ENCODE data around the gene COL5A2.

DNA sequence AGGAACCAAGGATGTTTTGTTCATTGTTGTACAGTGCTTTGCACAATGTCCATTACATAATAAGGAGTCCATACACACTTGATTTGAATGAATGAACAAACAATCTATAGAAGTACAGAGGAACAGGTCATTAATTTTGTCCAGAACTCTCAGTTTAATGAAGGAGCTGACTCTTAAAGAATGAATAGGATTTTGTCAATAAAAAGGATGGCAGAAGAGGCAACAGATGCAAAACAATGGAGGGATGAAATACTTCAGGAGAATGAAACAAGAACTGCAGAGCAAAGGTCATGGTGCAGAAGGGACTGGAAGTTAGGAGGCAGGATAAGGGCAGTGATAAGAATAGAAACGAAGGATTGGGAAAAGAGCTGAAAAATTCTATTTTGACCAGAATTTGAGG is 28.7 kb upstream of the COL5A2 start:
- TF ChIP-seq, protein P1, sequence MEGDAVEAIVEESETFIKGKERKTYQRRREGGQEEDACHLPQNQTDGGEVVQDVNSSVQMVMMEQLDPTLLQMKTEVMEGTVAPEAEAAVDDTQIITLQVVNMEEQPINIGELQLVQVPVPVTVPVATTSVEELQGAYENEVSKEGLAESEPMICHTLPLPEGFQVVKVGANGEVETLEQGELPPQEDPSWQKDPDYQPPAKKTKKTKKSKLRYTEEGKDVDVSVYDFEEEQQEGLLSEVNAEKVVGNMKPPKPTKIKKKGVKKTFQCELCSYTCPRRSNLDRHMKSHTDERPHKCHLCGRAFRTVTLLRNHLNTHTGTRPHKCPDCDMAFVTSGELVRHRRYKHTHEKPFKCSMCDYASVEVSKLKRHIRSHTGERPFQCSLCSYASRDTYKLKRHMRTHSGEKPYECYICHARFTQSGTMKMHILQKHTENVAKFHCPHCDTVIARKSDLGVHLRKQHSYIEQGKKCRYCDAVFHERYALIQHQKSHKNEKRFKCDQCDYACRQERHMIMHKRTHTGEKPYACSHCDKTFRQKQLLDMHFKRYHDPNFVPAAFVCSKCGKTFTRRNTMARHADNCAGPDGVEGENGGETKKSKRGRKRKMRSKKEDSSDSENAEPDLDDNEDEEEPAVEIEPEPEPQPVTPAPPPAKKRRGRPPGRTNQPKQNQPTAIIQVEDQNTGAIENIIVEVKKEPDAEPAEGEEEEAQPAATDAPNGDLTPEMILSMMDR (conservative IDR thresholded peaks at IDR 0.05): no peak
- TF ChIP-seq ZFX (IDR thresholded peaks at IDR 0.05): no peak
